ENCODE measurements around the gene CACNA1A. TPM values are rescaled to one million over a fixed set of nuclear protein-coding genes. Genes with fewer than 3 reads are reported as not detected.

Gene CACNA1A
- total RNA-seq, 1 donor from 2014 or later: 190 TPM

DNA sequence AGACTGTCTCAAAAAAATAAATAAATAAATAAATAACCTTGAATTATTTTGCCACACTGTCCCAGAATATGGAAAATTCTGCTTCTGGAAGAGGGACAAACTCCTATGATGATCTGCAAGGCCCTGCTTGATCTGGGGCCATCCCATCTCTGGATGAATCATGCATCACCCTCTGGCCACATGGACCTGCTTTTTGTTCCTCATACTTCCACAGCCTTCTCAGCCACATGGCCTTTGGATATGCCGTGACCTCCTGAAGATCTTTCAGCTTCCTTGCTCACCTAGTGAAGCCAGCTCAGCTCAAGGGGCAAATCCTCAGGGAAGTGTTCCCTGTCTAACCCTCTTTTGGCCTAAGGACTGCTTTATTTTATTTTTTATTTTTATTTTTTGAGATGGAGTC, 345.7 kb downstream of the CACNA1A start:
- no peak for DNase-seq
- no peak overlapping the region for H3K27ac Mint-ChIP-seq (ENCODE audit: unreplicated experiment)
- TF ChIP-seq, protein P1, sequence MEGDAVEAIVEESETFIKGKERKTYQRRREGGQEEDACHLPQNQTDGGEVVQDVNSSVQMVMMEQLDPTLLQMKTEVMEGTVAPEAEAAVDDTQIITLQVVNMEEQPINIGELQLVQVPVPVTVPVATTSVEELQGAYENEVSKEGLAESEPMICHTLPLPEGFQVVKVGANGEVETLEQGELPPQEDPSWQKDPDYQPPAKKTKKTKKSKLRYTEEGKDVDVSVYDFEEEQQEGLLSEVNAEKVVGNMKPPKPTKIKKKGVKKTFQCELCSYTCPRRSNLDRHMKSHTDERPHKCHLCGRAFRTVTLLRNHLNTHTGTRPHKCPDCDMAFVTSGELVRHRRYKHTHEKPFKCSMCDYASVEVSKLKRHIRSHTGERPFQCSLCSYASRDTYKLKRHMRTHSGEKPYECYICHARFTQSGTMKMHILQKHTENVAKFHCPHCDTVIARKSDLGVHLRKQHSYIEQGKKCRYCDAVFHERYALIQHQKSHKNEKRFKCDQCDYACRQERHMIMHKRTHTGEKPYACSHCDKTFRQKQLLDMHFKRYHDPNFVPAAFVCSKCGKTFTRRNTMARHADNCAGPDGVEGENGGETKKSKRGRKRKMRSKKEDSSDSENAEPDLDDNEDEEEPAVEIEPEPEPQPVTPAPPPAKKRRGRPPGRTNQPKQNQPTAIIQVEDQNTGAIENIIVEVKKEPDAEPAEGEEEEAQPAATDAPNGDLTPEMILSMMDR (IDR thresholded peaks at IDR 0.05; ENCODE audit: partially characterized antibody, unreplicated experiment): no peak
- H3K4me1 Mint-ChIP-seq (ENCODE audit: low read depth, unreplicated experiment): peaks cover 16% of the 10 kb centered on the region
- no peak overlapping the region for H3K4me3 Mint-ChIP-seq (ENCODE audit: unreplicated experiment)
- H3K36me3 Mint-ChIP-seq (ENCODE audit: unreplicated experiment): no peaks in the 10 kb centered on the region
- peaks cover 15% of the 10 kb centered on the region for H3K27me3 Mint-ChIP-seq (ENCODE audit: unreplicated experiment)
- H3K9me3 Mint-ChIP-seq (ENCODE audit: unreplicated experiment): peaks cover 16% of the 10 kb centered on the region

DNA sequence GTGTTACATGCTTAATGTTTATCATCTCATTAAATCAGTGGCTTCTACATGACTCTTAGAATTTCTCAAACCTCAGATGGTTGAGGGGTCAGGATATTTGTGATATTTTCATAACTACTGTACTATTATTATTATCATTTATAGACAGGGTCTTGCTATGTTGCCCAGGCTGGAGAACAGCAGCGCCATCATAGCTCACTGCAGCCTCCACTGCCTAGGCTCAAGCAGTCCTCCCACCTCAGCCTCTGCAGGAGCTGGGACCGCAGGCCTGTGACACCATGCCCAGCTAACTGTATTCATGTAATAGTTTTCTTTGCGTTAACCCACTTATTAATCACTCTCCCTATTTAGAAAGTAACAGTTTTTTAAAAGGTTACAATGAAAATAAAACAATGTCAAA, 346.6 kb downstream of the CACNA1A start:
- peaks cover 17% of the 10 kb centered on the region for H3K4me1 Mint-ChIP-seq (ENCODE audit: low read depth, unreplicated experiment)
- H3K36me3 Mint-ChIP-seq (ENCODE audit: unreplicated experiment): no peaks in the 10 kb centered on the region
- DNase-seq: no peak
- H3K9me3 Mint-ChIP-seq (ENCODE audit: unreplicated experiment): peaks cover 21% of the 10 kb centered on the region
- no peak overlapping the region for H3K27ac Mint-ChIP-seq (ENCODE audit: unreplicated experiment)
- no peak overlapping the region for H3K4me3 Mint-ChIP-seq (ENCODE audit: unreplicated experiment)
- TF ChIP-seq, protein P1 (IDR thresholded peaks at IDR 0.05; ENCODE audit: partially characterized antibody, unreplicated experiment): no peak
- H3K27me3 Mint-ChIP-seq (ENCODE audit: unreplicated experiment): peaks cover 20% of the 10 kb centered on the region
